AG09319 (cell line): ENCODE data around the gene ARPC5.

Experiments used
- DNase-seq: peaks from one replicate; pipeline ENCODE4 v3.0.0-alpha.2; 2010; ENCODE audit warnings: low read depth; ENCODE audit errors: extremely low read depth
- CTCF ChIP-seq: IDR thresholded peaks from 2 replicates; pipeline ENCODE4 v1.5.1; 2011; ENCODE audit warnings: low read depth, mild to moderate bottlenecking, inconsistent platforms, low read length, moderate library complexity

ARPC5 gene

GRCh38 chr1:183585038-183585437 lies 50.5 kb downstream of the ARPC5 start:
- no peak for TF ChIP-seq CTCF
- no peak for DNase-seq

- no peak for TF ChIP-seq CTCF
- DNase-seq: no peak
These were observed 51.4 kb downstream of the ARPC5 start for GRCh38 chr1:183584147-183584546.

- TF ChIP-seq CTCF: no peak
- DNase-seq: no peak
These were observed 52.1 kb downstream of the ARPC5 start for GRCh38 chr1:183583466-183583865.

- TF ChIP-seq CTCF: no peak
- DNase-seq: no peak
These were observed 53.4 kb downstream of the ARPC5 start for GRCh38 chr1:183582021-183582713.

GRCh38 chr1:183580281-183580682 lies 55.3 kb downstream of the ARPC5 start:
- TF ChIP-seq CTCF: peak; percentile 13
- no peak for DNase-seq

GRCh38 chr1:183578856-183579255 lies 56.7 kb downstream of the ARPC5 start:
- TF ChIP-seq CTCF: no peak
- DNase-seq: no peak

- no peak for TF ChIP-seq CTCF
- no peak for DNase-seq
These were observed 57.6 kb downstream of the ARPC5 start for GRCh38 chr1:183577897-183578465.
